PC-9 (cell line): ENCODE results near the gene CREBBP. TPM values are rescaled to one million over a fixed set of nuclear protein-coding genes. Genes with fewer than 3 reads are reported as not detected.

ENCODE experiments used
- BruUV-seq: library from RNA; stranded (reverse); fragments of 400-500 nt; replicated peaks from 2 replicates; lab custom pipeline; 2021; lab: Mats Ljungman, UMichigan
- CTCF ChIA-PET: fragments of 300-600 bp; sonication (Branson Sonifier 250); formaldehyde crosslinking; loops from one replicate; lab custom pipeline; 2022; ENCODE audit warnings: antibody characterized with exemption; lab: Charles Lee
- POLR2A ChIA-PET: fragments of 300-600 bp; sonication (Branson Sonifier 250); formaldehyde crosslinking; loops from one replicate; lab custom pipeline; 2022; ENCODE audit warnings: antibody characterized with exemption; ENCODE audit not compliant: unreplicated experiment; lab: Charles Lee
- DNase-seq, 2 experiments: peaks; one replicate each; pipeline versions ENCODE4 v3.0.0 to v3.0.0-alpha.2; 2015 to 2022; ENCODE audit warnings: mixed read lengths in 1 of 2
- H2AFZ ChIP-seq: fragments of 200-600 bp; sonication (generic); 2 replicates; pipeline ENCODE4 v1.8.1; 2017; ENCODE audit warnings: antibody characterized with exemption
- H3F3A ChIP-seq: fragments of 200-600 bp; sonication (generic); 2 replicates; pipeline ENCODE4 v1.8.1; 2017; ENCODE audit warnings: antibody characterized with exemption, mild to moderate bottlenecking, low read depth; ENCODE audit not compliant: insufficient read depth
- H3K27ac ChIP-seq: fragments of 200-600 bp; sonication (generic); 2 replicates; pipeline ENCODE4 v1.6.1; 2016; ENCODE audit warnings: mixed run types
- H3K27me3 ChIP-seq: fragments of 200-600 bp; sonication (generic); 2 replicates; pipeline ENCODE4 v1.6.1; 2016; ENCODE audit warnings: low read depth, mixed run types; ENCODE audit not compliant: insufficient read depth
- H3K36me3 ChIP-seq: fragments of 200-600 bp; sonication (generic); 2 replicates; pipeline ENCODE4 v1.6.1; 2016; ENCODE audit warnings: low read depth, mixed run types
- H3K4me1 ChIP-seq: fragments of 200-600 bp; sonication (generic); replicated peaks from 2 replicates; pipeline ENCODE4 v1.6.1; 2016; ENCODE audit warnings: mixed run types; ENCODE audit not compliant: insufficient read depth
- H3K4me2 ChIP-seq: fragments of 200-600 bp; sonication (generic); 2 replicates; pipeline ENCODE4 v1.6.1; 2017; ENCODE audit warnings: mixed run types
- H3K4me3 ChIP-seq: fragments of 200-600 bp; sonication (generic); 2 replicates; pipeline ENCODE4 v1.6.1; 2016; ENCODE audit warnings: mixed run types
- H3K79me2 ChIP-seq: fragments of 200-600 bp; sonication (generic); 2 replicates; pipeline ENCODE4 v1.6.1; 2017; ENCODE audit warnings: low read depth, mixed run types
- H3K9me2 ChIP-seq: fragments of 200-600 bp; sonication (generic); 2 replicates; pipeline ENCODE4 v1.8.1; 2017; ENCODE audit warnings: mild to moderate bottlenecking; ENCODE audit not compliant: insufficient read depth
- H3K9me3 ChIP-seq: fragments of 200-600 bp; sonication (generic); 2 replicates; pipeline ENCODE4 v1.8.1; 2016; ENCODE audit warnings: low read depth; ENCODE audit not compliant: insufficient read depth
- H4K20me1 ChIP-seq: fragments of 200-600 bp; sonication (generic); 2 replicates; pipeline ENCODE4 v1.8.1; 2017; ENCODE audit not compliant: insufficient read depth
- CTCF ChIP-seq: fragments of 200-600 bp; sonication (generic); conservative IDR thresholded peaks from 2 replicates; pipeline ENCODE4 v1.6.1; 2017; ENCODE audit warnings: mixed run types, antibody characterized with exemption, mild to moderate bottlenecking, moderate library complexity
- EZH2 ChIP-seq: fragments of 200-600 bp; sonication (generic); IDR thresholded peaks from 2 replicates; pipeline ENCODE4 v1.8.0; 2017; ENCODE audit warnings: antibody characterized with exemption, low read depth
- intact Hi-C: fragments of 100-400 bp; cut with micrococcal nuclease; formaldehyde crosslinking; loops from one replicate; pipeline ENCODE4 v1.10.0; 2022; ENCODE audit not compliant: unreplicated experiment
- total RNA-seq: library from RNA; stranded (reverse); gene quantifications from 2 replicates; pipeline ENCODE4 v1.2.3, GENCODE V29; 2021

CREBBP gene
- total RNA-seq, 1 experiment from 2014 or later: 74.9 TPM

GRCh38 chr16:3846595-3847091, 33.9 kb downstream of the CREBBP start:
- H3K4me2 ChIP-seq: no peak overlapping the region
- no peaks in the 10 kb centered on the region for H3K27me3 ChIP-seq
- no peaks in the 10 kb centered on the region for H3F3A ChIP-seq
- H3K36me3 ChIP-seq: peaks cover 3% of the 10 kb centered on the region; the same call in 1 of the 2 replicates
- H2AFZ ChIP-seq: no peak overlapping the region
- no peaks in the 10 kb centered on the region for H3K9me3 ChIP-seq
- no TSS peak for BruUV-seq
- peaks cover 77% of the 10 kb centered on the region for H4K20me1 ChIP-seq
- TF ChIP-seq EZH2 (no peak), CTCF (no peak)
- H3K4me1 ChIP-seq: no peaks in the 10 kb centered on the region
- CTCF ChIA-PET: no interaction called here
- peaks cover 66% of the 10 kb centered on the region for H3K79me2 ChIP-seq
- H3K9me2 ChIP-seq: no peaks in the 10 kb centered on the region
- DNase-seq: no peak
- no peak overlapping the region for H3K27ac ChIP-seq
- intact Hi-C loops: no loop called here
- POLR2A ChIA-PET: interaction anchor here (0.5 kb wide), 1 partner anchor 49 kb away, joined by 14 read pairs; no protein-coding TSS in a partner anchor
- no peak overlapping the region for H3K4me3 ChIP-seq

- no peaks in the 10 kb centered on the region for H3K9me2 ChIP-seq
- peaks cover 72% of the 10 kb centered on the region for H3K79me2 ChIP-seq
- POLR2A ChIA-PET: interaction anchor here (0.5 kb wide), 1 partner anchor 49 kb away, joined by 14 read pairs; no protein-coding TSS in a partner anchor
- peaks cover 3% of the 10 kb centered on the region; the same call in 1 of the 2 replicates for H3K36me3 ChIP-seq
- H3K27me3 ChIP-seq: no peaks in the 10 kb centered on the region
- H3K4me1 ChIP-seq: no peaks in the 10 kb centered on the region
- intact Hi-C loops: no loop called here
- BruUV-seq: no TSS peak
- H4K20me1 ChIP-seq: peaks cover 80% of the 10 kb centered on the region
- TF ChIP-seq EZH2 (no peak), CTCF (no peak)
- CTCF ChIA-PET: no interaction called here
- H3K9me3 ChIP-seq: no peaks in the 10 kb centered on the region
- H3K4me3 ChIP-seq: no peak overlapping the region
- no peaks in the 10 kb centered on the region for H3F3A ChIP-seq
- no peak for DNase-seq
- H2AFZ ChIP-seq: no peak overlapping the region
- no peak overlapping the region for H3K4me2 ChIP-seq
- H3K27ac ChIP-seq: no peak overlapping the region
Observed at GRCh38 chr16:3846087-3846486, 34.4 kb downstream of the CREBBP start.

GRCh38 chr16:3842994-3843393, 37.5 kb downstream of the CREBBP start:
- Histone ChIP-seq H3K4me2 (no peak overlapping the region), H2AFZ (no peak overlapping the region), H3K9me2 (no peaks in the 10 kb centered on the region), H3K27me3 (no peaks in the 10 kb centered on the region), H3K36me3 (peaks cover 3% of the 10 kb centered on the region; the same call in 1 of the 2 replicates), H3K27ac (no peak overlapping the region), H3K9me3 (no peaks in the 10 kb centered on the region), H3K4me1 (no peaks in the 10 kb centered on the region), H4K20me1 (peaks cover 77% of the 10 kb centered on the region), H3K4me3 (no peak overlapping the region), H3K79me2 (peaks cover 88% of the 10 kb centered on the region), H3F3A (no peaks in the 10 kb centered on the region)
- no peak for TF ChIP-seq CTCF
- TF ChIP-seq EZH2: no peak
- BruUV-seq: no TSS peak
- CTCF ChIA-PET: no interaction called here
- POLR2A ChIA-PET: no interaction called here
- no peak for DNase-seq
- intact Hi-C loops: no loop called here
